HepG2 (cell line): Measurements from ENCODE around the gene TTLL1. TPM values are rescaled to one million over a fixed set of nuclear protein-coding genes. Genes with fewer than 3 reads are reported as not detected.
A peak's percentile ranks its signal among the peaks of the same experiment; 100 is the strongest.

Source experiments
- AHDC1 ChIP-seq: sonication (generic); formaldehyde crosslinking; IDR thresholded peaks from 2 replicates; pipeline ENCODE4 v1.5.1; 2020; ENCODE audit warnings: mild to moderate bottlenecking, missing genetic modification reagents, borderline replicate concordance
- CCAR2 ChIP-seq: fragments of 200-400 bp; formaldehyde crosslinking; optimal IDR thresholded peaks from 2 replicates; pipeline ENCODE3; 2018; ENCODE audit warnings: low read depth, mild to moderate bottlenecking, low read length, moderate library complexity
- CENPBD1 ChIP-seq: sonication (generic); formaldehyde crosslinking; IDR thresholded peaks from 2 replicates; pipeline ENCODE4 v1.8.0; 2022; ENCODE audit warnings: missing genetic modification reagents, low read depth, mild to moderate bottlenecking, borderline replicate concordance
- IRF9 ChIP-seq: sonication (generic); formaldehyde crosslinking; IDR thresholded peaks from 2 replicates; pipeline ENCODE4 v1.8.0; 2022; ENCODE audit warnings: missing genetic modification reagents, mild to moderate bottlenecking, borderline replicate concordance
- NFRKB ChIP-seq: fragments of 450-650 bp; IDR thresholded peaks from 2 replicates; pipeline ENCODE4 v1.6.1; 2017
- NONO ChIP-seq, 2 experiments: fragments of 450-650 bp in 1 of 2; sonication (generic) in 1 of 2; formaldehyde crosslinking in 1 of 2; IDR thresholded peaks in 1 of 2; conservative IDR thresholded peaks in 1 of 2; 2 replicates each; pipeline versions ENCODE4 v1.6.1 to v1.8.0; 2017 to 2022; ENCODE audit warnings: mild to moderate bottlenecking in 1 of 2, missing genetic modification reagents in 1 of 2, moderate library complexity in 1 of 2
- NR3C1 ChIP-seq: sonication (generic); formaldehyde crosslinking; IDR thresholded peaks from 2 replicates; pipeline ENCODE4 v1.4.0; 2020; ENCODE audit warnings: missing genetic modification reagents
- PPARG ChIP-seq: conservative IDR thresholded peaks from 2 replicates; pipeline ENCODE4 v1.6.1; 2016; ENCODE audit warnings: missing biosample characterization, missing genetic modification reagents
- SMAD3 ChIP-seq: sonication (generic); formaldehyde crosslinking; IDR thresholded peaks from 2 replicates; pipeline ENCODE4 v1.4.0; 2020; ENCODE audit warnings: missing genetic modification reagents
- SRSF4 ChIP-seq: fragments of 200-400 bp; formaldehyde crosslinking; IDR thresholded peaks from one replicate; pipeline ENCODE4 v1.6.1; 2018; ENCODE audit warnings: mild to moderate bottlenecking, low read depth, low read length, moderate library complexity; ENCODE audit not compliant: poor library complexity, severe bottlenecking
- TCF7L2 ChIP-seq: IDR thresholded peaks from 2 replicates; pipeline ENCODE4 v1.6.1; 2011; ENCODE audit warnings: mild to moderate bottlenecking, low read depth, low read length, moderate library complexity
- ZNF296 ChIP-seq: sonication (generic); formaldehyde crosslinking; conservative IDR thresholded peaks from 2 replicates; pipeline ENCODE4 v1.5.0; 2020; ENCODE audit warnings: mild to moderate bottlenecking, missing genetic modification reagents
- ZNF546 ChIP-seq: sonication (generic); formaldehyde crosslinking; conservative IDR thresholded peaks from 2 replicates; pipeline ENCODE4 v1.8.1; 2023; ENCODE audit warnings: mild to moderate bottlenecking, missing genetic modification reagents
- polyA plus RNA-seq, 8 experiments: library from polyadenylated mRNA; depleted of rRNA in 3 of 8; stranded (reverse) in 7 of 8; unstranded in 1 of 8; fragments of >200 nt; fragmentation: Illumina TruSeq in 4 of 8; extraction: Trizol in 4 of 8; gene quantifications; 2 replicates each; pipeline versions ENCODE4 v1.2.1 to v1.2.3, GENCODE V29; 2011 to 2016; ENCODE audit warnings: low read depth in 4 of 8, missing spikeins in 1 of 8, mixed read lengths in 1 of 8; ENCODE audit not compliant: insufficient read depth in 1 of 8
- total RNA-seq, 5 experiments: library from RNA; depleted of rRNA; stranded (reverse); fragments of >200 nt; fragmentation: Illumina TruSeq; extraction: Trizol; gene quantifications; 2 replicates each; pipeline ENCODE4 v1.2.3, GENCODE V29; 2016; ENCODE audit warnings: low read depth in 1 of 5
- TF ChIP-seq, protein P1 (sequence below): sonication (generic); formaldehyde crosslinking; IDR thresholded peaks from 2 replicates; pipeline ENCODE4 v1.4.0; 2020; ENCODE audit warnings: low read depth, missing genetic modification reagents

TTLL1 gene
- total and polyA plus RNA-seq, 2 of the 13 experiments (the other 11 are each of a cell fraction or from before 2014, with no cell fraction given) = 1.6 to 5.3 TPM

DNA sequence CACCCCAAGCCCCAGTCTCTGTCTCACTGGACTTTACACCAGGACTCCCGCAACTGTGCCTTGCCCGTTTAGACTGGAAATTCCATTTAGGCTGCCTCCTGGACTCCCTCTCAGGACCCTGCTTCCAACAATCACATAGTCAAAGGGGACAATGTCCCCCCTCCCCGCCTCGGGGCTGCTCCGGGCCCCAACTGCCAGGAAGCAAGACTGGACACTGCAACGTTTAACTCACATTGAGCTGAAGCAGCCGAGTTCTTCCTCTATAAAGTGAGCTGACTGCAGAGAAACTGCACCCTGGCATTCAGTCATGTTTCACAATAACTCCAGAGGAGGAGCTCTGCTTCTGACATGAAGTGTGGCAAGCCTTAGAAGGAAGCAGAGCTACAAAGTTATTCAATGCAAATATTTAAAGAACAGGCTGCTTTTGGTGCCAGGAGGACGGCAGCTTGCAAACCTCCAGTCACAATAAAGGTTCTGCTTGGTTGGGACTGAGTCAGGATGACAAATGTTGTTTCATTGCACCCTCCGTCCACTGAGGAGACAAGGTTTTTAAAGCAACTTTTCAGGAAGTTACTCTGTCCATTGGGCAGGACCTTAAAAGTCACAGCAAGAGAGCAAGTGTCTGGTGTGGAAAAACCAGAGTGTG is 94.2 kb downstream of the TTLL1 start (continued):
- TF ChIP-seq AHDC1 (no peak), SMAD3 (CRISPR knock-in tag) (no peak), CENPBD1 (CRISPR knock-in tag) (no peak), ZNF546 (no peak), CCAR2 (no peak), TCF7L2 (no peak), NR3C1 (no peak), SRSF4 (no peak), IRF9 (CRISPR knock-in tag) (no peak), PPARG (peak; percentile 70; the same call in 1 of the 2 replicates), NFRKB (no peak), NONO (IDR thresholded peaks at IDR 0.05) (no peak), NONO (CRISPR knock-in tag; conservative IDR thresholded peaks at IDR 0.05) (peak; percentile 56; the same call in 1 of the 2 replicates), ZNF296 (CRISPR knock-in tag) (no peak)
- TF ChIP-seq, protein P1, sequence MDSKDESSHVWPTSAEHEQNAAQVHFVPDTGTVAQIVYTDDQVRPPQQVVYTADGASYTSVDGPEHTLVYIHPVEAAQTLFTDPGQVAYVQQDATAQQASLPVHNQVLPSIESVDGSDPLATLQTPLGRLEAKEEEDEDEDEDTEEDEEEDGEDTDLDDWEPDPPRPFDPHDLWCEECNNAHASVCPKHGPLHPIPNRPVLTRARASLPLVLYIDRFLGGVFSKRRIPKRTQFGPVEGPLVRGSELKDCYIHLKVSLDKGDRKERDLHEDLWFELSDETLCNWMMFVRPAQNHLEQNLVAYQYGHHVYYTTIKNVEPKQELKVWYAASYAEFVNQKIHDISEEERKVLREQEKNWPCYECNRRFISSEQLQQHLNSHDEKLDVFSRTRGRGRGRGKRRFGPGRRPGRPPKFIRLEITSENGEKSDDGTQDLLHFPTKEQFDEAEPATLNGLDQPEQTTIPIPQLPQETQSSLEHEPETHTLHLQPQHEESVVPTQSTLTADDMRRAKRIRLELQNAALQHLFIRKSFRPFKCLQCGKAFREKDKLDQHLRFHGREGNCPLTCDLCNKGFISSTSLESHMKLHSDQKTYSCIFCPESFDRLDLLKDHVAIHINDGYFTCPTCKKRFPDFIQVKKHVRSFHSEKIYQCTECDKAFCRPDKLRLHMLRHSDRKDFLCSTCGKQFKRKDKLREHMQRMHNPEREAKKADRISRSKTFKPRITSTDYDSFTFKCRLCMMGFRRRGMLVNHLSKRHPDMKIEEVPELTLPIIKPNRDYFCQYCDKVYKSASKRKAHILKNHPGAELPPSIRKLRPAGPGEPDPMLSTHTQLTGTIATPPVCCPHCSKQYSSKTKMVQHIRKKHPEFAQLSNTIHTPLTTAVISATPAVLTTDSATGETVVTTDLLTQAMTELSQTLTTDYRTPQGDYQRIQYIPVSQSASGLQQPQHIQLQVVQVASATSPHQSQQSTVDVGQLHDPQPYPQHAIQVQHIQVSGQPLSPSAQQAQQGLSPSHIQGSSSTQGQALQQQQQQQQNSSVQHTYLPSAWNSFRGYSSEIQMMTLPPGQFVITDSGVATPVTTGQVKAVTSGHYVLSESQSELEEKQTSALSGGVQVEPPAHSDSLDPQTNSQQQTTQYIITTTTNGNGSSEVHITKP (CRISPR knock-in tag) = peak; percentile 13; the same call in 1 of the 2 replicates
